HG03439 (cell line): ENCODE results near the gene PEAR1.

Experiments
- ATAC-seq: cut with Tn5 transposase; IDR thresholded peaks from one replicate; pipeline ENCODE4 v1.9.1; 2021; ENCODE audit warnings: mild to moderate bottlenecking, moderate library complexity; ENCODE audit not compliant: unreplicated experiment

PEAR1 gene

DNA sequence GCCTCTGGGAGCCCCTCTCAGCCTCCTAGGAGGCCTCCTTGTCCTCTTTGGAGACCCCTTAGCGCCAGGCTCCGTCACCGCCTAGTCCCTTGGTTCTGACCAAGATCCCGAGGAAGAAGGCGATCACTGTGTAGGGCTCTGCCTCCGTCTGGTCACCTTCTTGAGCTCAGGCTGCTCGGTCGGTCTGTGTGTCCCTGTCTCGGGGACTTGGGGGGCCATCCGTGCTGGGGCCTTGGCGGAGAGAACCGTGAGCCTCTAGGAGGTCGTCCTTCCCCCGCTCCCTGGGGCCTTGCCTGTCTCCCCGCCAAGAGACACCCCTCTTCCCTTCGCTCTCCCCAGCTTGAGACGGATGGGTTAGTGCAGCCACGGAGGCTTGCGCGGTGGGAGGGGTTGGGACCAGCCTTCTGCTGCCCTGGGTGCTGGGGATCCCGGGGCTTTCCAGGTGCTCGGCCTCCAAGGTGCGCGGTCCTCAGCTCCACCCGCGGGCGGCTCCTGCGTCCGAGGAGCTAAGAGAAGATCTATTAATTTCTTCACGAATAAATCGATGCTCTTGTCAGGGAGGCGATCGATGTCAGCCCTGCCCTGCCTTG is 33.9 kb upstream of the PEAR1 start:
- ATAC-seq: no peak

DNA sequence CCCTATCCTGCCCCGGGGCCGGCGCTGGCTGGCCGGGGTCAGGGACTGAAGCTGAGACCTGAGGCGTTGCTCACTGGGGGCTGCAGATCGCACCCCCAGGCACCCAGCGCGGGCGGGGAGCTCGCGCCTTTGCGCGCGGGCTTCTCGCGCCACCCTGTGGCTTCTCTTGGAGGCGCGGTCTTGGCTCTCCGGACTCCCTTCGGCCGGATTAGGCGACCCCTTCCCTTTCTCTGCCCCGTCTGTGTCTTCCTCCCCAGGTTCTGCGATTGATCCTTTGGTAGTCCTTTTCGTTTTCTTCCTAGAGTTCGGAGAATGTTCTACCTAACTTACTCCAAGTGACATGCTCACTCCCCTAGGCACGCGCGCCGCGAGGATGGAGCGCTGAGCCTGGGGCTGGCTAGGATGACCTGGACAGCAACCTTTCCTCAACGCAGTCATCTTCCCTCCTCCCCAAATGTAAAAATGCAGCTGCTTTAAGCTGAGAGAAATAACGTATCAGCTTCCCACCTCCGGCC is 33.3 kb upstream of the PEAR1 start:
- no peak for ATAC-seq

DNA sequence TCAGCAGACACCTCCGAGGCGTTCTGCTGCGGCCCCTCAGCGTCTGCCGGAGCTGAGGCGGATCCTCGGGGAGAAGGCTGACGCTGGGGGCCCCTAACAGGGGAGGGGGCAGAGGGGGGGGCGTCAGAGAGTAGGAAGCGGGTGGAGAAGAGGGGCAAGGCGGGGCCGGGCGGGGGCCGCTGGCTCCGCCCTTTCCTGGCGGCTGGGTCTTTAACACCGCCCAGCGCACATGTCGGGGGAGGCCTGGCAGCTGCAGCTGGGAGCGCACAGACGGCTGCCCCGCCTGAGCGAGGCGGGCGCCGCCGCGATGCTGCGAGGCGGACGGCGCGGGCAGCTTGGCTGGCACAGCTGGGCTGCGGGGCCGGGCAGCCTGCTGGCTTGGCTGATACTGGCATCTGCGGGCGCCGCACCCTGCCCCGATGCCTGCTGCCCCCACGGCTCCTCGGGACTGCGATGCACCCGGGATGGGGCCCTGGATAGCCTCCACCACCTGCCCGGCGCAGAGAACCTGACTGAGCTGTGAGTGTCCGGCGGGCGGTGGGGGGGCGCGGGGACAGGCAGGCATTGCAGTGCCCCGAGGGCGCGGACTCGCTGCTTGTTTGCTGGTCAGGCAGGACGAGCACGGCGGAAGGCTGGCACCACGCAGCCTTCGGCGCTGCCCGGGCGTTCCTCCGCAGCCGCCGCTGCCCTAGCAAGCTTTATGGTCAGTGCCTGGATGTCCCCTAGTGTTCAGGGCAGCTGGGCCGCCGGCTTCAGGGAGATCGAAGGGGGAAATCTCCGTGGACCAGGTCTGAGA is 32.7 kb upstream of the PEAR1 start, which contains the start of gene NTRK1:
Gene NTRK1 (plus strand): TSS at position 238 of the 796 bp plus-strand sequence. CDS start 70 bp downstream, at position 308.
- no peak for ATAC-seq

DNA sequence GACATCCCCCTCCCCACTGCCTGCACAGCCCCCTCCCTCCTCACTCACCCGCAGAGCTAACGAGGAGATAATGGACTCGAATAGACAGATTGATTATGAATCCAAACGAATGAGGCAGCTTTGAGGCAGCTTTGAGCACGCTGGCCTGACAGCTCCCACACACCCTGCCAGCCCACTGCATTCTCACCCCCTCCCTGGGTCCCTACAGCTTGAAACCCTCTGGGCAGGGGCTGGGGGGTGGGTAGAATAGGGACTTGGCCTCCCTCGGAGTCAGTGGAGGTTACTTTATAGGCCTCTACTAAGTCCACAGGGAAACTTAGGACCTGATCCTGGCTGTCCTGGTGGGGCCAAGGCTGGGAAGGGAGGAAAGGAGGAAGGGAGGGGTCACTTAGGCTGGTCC is 30.9 kb upstream of the PEAR1 start:
- no peak for ATAC-seq

DNA sequence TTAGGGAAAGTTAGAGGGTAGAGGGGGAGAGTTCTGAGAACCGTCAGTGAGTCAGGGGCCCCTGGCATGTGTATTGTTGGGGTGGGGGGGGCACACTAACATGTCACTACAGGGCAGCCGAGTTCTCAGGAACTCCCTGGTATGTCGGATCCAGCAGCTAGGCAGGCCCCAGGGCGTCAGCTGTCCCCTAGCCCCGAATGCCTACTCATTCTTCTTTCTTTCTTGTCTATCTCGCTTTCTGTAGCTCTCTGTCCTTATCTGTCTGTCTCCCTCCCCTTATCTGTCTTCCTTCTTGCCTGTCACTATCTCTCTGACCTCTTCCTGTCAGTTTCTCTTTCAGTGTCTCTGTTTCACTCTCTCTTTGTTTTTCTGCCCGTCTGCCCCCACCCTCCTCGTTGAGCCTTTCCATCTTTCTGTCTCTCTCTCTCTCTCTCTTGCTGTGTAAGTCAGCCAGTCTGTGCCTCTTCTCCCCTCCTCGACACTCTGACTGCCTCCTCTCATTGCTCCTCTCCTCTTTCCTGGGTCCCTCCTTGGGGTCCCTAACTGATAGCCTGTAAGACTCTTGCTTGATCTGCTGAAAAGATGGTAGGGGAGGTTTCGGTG is 30.4 kb upstream of the PEAR1 start:
- no peak for ATAC-seq

DNA sequence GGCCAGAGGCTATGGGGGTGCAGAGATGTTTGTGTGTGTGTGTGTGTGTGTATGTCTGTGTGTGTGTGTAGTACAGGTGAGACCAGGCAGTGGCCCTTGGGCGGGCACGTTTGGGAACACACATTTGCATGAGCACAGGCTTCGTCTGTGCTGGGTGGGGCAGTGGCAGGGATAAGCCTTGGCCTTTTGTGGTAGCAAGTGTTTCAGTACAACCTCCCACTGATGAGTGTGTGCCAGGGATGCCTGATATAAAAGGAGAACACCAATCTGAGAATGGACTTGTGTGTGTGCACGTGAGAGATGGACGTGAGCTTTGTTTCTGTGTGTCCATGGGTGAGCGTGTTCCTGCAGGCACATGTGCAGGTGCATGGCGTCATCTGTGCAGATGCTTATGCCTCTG is 29.9 kb upstream of the PEAR1 start:
- ATAC-seq: no peak

DNA sequence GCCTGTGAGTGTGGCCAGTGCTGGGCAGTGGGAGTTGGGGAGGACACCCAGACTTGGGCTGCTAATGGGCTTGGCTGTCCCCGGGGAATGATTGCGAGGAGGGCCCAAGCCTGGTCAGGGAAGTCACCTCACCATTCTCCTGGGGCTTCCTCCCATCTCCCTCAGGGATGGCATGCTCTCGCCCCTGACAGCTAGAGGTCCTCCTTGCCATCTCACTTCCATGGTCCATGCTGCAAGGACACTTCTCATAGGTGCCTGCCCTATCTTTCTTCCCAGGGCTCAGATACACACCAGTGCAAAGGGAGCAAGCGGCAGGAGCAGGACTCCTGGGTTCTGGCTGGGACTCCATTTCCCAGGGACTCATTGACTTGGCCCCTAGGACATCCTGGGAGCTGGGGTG is 28.7 kb upstream of the PEAR1 start:
- no peak for ATAC-seq

DNA sequence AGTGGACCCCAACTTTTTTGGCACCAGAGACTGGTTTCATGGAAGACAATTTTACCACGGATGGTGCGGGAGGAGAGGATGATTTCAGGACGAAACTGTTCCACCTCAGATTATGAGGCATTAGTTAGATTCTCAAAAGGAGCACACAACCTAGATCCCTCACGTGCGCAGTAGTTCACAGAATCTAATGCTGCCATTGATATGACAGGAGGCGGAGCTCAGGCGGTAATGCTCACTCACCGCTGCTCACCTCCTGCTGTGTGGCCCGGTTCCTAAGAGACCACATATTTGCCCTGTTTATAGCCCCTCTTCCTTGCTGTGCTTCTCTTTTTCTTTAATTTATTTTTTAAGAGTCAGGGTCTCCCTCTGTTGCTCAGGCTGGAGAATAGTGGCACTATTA is 28.3 kb upstream of the PEAR1 start:
- no peak for ATAC-seq

DNA sequence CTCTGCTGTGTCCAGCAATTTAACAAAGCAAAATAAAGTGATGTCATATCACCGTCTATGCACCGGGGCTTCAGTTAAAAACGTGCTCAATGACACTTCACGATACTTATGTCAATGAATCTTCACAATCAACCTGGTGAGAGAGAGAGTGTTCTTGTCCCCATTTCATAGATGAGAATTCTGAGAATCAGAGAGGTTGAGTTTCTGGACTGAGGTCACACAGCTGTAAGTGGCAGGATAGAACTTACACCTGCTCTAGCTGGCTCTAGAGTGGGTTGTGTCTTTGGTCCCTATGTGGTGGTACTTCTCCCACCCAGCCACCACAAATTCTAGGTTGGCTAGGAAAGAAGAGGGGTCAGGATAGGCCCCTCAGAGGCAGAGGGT is 27.7 kb upstream of the PEAR1 start:
- ATAC-seq: no peak

DNA sequence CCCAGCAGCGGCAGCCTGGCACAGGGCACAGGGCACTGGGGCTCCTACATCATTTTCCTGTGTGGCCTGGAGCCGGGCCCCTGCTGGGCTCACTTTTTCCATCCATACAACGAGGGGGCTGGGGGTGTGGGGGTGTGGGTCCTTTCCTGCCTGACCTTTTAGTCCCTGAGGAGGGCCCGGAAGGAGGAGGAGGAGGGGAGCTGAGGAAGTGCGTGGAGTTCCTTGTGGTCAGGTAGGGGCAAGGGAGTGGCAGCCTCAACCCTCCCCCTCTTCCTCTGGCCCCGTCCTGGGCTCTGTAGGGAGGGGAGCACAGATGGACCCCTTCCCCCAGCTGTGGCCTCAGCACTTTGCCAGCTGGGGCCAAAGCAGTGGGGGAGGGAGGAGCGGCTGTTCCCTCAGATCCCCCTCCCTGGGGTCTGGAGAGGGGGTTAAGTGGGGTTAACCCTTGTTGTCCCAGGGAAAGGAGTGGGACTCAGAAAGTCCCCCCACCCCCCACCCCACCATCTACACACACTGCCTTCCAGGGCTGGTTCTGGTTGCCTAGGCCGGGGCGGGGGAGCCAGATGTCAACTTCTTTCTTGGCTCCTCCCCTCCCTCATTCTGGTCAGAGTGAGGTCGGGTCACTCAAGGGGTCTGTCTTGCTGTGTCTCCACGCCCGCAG is 27.1 kb upstream of the PEAR1 start:
- no peak for ATAC-seq

DNA sequence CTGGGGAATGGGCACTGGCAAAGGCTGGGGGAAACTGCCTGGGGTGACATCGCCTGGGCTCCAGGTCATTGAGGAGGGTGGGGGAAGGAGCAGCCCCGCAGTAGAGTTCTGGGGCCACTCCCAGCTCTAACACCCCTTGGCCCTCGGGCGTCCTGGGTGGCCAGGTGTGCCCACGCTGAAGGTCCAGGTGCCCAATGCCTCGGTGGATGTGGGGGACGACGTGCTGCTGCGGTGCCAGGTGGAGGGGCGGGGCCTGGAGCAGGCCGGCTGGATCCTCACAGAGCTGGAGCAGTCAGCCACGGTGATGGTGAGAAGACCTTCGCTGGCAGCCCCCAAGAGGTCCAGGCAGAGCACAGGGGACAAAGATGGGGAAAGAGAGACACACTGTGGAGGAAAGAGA is 25.2 kb upstream of the PEAR1 start:
- no peak for ATAC-seq

DNA sequence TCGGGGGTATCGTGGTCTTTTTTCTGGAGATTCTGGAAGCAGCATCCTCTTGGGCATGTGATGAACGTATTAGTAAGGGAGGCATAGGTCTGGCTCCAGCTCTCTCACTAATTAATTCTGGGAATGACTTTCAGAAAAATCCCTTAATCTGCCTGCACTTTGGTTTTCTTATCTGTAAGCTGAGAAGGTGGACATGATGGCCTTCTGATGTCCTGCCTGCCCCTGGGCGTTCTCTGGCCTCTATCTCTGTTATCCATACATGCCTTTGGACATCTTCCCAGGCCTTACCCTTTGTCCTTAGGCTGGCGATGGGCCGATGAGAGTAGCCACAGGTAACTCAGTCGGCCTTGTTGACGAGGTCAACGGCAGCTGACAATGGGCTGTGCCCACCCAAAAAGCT is 24.1 kb upstream of the PEAR1 start:
- no peak for ATAC-seq

DNA sequence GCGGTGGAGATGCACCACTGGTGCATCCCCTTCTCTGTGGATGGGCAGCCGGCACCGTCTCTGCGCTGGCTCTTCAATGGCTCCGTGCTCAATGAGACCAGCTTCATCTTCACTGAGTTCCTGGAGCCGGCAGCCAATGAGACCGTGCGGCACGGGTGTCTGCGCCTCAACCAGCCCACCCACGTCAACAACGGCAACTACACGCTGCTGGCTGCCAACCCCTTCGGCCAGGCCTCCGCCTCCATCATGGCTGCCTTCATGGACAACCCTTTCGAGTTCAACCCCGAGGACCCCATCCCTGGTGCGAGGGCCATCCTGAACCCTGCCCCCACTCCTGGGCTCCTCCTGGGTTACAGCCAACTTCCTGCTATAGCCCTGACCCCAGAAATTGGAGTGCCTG is 19.9 kb upstream of the PEAR1 start:
- no peak for ATAC-seq

DNA sequence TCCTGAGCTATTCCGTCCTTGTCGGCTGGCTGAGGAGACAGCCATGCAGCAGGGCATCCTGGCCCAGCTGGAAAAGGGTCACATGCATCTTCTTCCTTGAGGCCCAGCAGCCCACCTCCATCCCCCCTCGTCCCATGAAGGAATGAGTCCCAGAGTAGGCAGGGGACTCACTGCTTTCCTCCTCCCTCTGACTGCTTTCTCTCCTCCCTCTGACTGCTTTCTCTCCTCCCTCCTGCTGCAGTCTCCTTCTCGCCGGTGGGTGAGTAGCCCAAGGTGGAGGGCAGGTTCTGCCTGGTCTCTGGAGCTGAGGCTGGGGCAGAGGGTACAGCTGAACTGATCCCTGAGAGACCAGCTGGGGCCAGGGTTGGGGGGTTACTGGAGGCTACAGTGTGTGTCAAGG is 19.4 kb upstream of the PEAR1 start:
- no peak for ATAC-seq

DNA sequence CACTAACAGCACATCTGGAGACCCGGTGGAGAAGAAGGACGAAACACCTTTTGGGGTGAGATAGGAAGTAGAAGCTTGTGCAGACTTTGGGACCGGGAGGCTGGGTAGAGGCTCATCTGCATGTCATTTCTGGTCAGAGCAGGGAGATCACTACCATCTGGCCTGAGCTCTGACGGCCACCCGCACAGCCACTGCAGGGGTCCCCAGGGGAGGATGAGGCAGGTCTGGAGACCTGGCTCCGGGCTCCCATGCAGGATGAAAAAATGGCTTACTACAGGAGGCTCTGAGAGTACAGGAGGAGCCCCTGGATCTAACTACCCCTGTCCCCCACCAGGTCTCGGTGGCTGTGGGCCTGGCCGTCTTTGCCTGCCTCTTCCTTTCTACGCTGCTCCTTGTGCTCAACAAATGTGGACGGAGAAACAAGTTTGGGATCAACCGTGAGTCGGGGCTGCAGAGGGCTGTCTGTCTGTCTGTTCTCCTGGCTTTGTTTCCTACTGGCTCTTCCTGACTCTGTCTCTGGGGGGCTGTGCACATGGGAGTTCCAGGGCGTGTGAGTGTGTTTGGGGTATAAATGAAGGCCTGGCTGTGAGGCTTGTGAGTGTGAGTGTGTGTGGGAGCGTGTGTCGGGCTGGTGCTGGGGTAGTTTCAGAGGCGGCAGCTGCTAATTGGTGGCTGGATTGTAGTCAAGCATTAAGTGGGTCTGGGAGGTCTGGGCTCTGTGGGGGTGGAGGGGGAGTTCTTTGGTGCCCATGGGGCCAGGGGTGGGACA is 18.8 kb upstream of the PEAR1 start:
- ATAC-seq: no peak

DNA sequence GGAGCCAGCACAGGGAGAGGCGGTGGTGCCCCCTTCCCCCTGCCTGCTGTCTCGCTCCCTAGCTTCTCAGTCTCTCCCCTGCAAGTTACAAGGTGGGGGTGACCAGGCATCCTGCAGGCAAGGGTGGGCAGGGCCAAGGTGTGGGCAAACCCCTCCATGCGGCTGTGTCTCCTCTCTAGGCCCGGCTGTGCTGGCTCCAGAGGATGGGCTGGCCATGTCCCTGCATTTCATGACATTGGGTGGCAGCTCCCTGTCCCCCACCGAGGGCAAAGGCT is 18.2 kb upstream of the PEAR1 start:
- no peak for ATAC-seq

DNA sequence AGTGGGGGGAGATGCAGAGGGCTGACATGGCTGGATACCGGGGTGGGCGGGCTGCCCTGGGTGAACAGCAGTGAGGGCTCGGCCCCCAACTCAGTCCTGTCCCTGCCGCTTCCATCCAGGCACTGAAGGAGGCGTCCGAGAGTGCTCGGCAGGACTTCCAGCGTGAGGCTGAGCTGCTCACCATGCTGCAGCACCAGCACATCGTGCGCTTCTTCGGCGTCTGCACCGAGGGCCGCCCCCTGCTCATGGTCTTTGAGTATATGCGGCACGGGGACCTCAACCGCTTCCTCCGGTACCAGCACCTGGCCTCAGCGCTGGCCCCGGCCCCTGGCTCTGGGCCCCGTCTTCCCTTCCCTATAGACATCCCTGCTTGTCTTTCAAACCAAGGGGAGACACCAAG is 17.2 kb upstream of the PEAR1 start:
- no peak for ATAC-seq

DNA sequence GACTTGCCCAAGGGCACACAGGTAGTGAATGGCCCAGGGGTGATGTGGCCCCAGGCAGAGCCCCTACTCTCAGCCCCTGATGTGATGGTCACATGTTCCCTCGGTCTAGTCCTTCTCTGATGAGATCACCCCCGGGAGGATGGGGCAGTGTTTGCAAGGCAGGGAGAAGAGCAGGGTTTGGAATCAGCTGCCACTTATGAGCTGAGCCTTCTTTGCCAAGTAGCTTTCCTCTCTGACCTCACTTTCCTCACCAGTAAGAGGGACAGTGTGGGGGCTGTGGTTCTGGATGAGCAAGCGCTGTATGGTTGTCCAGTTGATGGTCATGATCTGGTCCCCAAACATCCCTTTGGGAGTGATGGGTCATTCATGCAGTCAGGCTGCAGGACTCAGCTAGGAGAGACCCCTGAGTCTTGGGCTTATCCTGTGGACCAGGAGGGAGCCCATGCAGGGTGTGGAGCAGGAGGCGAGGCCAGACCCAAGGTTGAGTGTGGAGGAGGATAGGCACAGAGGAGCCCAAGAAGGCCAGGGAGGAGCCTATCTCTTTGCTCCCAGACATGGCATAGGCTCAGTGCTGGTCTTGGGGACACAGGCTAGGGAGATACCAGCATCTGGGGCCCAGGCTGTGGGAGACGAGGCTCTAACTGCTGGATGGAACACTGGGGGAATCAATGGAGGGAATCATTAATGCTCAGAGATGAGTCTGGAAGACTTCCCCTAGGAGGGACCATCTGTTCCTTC is 15.9 kb upstream of the PEAR1 start:
- ATAC-seq: no peak

DNA sequence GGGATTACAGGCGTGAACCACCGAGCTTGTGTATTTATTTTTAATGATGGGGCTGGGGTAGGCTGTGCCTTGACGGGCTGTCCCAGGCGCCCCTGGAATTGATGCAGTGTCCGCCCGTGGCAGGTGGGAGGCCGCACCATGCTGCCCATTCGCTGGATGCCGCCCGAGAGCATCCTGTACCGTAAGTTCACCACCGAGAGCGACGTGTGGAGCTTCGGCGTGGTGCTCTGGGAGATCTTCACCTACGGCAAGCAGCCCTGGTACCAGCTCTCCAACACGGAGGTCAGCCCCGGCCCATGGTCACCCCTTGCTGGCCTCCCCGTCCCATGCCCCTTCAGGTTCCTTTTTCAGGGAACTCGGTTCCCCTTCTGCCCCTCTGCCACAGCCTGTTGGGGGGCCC is 13.6 kb upstream of the PEAR1 start:
- ATAC-seq: no peak

DNA sequence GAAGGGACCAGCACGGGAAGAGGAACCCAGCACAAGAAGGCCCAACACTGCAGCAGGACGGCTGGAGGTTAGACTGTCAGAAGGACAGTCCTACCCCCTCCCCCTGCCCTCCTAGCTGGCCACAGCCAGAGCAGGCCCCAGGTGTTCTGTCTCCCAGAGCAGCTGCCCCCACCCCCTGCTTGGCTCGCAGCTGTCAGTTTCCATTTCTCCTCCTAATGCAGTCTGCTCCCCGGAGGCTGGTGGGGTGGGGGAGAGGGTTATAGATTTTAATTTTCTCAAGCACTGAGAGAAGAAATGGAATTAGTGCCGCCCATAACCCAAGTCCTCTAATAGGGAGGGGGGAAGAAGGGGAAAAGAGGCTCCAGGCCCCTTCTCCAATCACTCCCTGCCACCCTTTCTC is 13.0 kb upstream of the PEAR1 start:
- ATAC-seq: no peak
